Measurements from ENCODE around the gene MANEAL.

MANEAL gene

DNA sequence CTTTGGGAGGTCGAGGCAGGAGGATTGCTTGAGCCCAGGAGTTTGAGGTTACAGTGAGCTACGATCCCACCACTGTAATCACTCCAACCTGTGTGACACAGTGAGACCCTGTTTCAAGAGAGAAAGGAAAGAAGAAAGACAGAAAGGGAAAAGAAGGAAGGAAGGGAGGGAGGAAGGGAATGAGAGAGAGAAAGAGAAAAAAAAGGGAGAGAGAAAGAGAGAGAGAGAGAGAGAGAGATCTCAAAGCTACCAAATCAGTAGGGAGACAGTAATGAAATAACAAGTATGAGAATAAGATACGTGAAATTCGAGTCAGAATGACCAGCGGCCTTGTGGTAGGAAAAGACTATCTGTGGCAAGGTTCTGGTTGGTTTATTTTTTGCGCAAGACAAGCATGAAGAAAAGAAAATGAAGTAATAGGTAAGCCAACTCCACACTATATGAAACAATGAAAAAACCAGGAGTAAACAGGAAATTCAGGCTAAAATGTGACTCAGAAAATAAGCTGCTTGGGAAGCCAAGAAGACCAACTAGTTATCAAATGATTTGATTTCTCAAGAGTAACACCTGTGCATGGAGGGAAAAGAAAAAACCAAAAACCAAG, 56.8 kb downstream of the MANEAL start:
- TF ChIP-seq ZNF221 (tag by site-specific recombination; IDR thresholded peaks at IDR 0.05; ENCODE audit: borderline replicate concordance) (no peak), ZNF366 (tag by site-specific recombination; conservative IDR thresholded peaks at IDR 0.05) (peak; percentile 65), ZNF404 (tag by site-specific recombination; IDR thresholded peaks at IDR 0.05) (no peak), ZNF596 (tag by site-specific recombination; IDR thresholded peaks at IDR 0.05) (peak; percentile 75), PRDM1 (tag by site-specific recombination; IDR thresholded peaks at IDR 0.05) (peak; percentile 82)
- H3K4me1 ChIP-seq (ENCODE audit: control insufficient read depth, insufficient read depth, low read length) = no peaks in the 10 kb centered on the region
- CTCF ChIA-PET = interaction anchor here (0.6 to 2.7 kb wide), 2 partner anchors 10 to 1077 kb away, joined by 5 to 16 read pairs; partner anchors contain the start of gene MTF1
- no peak overlapping the region for H3K4me3 ChIP-seq (ENCODE audit: low read depth, low read length)
- peaks cover 4 to 67% of the 10 kb centered on the region in 2 experiments; a peak in 2 of 3 replicates for H3K36me3 ChIP-seq (ENCODE audit: control insufficient read depth in 2 of 2, insufficient read depth in 1 of 2, low read length in 2 of 2)
- POLR2A ChIA-PET = interaction anchor here (0.6 to 2.7 kb wide), 3 partner anchors 9 to 1400 kb away, joined by 3 to 14 read pairs (median 3); partner anchors contain the start of genes MTF1 and OSCP1
- no peak overlapping the region for H3K27ac ChIP-seq (ENCODE audit: extremely low read depth, low read depth, low read length)
- H3K9me3 ChIP-seq (ENCODE audit: control insufficient read depth, insufficient read depth, low read depth, low read length) = no peaks in the 10 kb centered on the region
